ENCODE data around the gene OR2H2. TPM values are rescaled to one million over a fixed set of nuclear protein-coding genes. Genes with fewer than 3 reads are reported as not detected.

OR2H2 gene
- total RNA-seq (2016; rRNA removed; fragmentation: Illumina TruSeq; extraction: Trizol) (not detected in 2 replicates), polyA plus RNA-seq (2011; rRNA removed) (not detected in 2 replicates), polyA minus RNA-seq (2011; rRNA and poly(A)+ RNA removed; ENCODE audit: low replicate concordance) (not detected in 2 replicates), Bru-seq, nascent RNA (not detected), BruChase-seq, experiment 1, labeled RNA remaining after a 6-hour chase (not detected), BruChase-seq, experiment 2, labeled RNA remaining after a 2-hour chase (percentile 11 among the genes with signal in this experiment)
- total RNA-seq (2016; cell fraction: cytosol; rRNA removed; fragmentation: Illumina TruSeq; extraction: Trizol; ENCODE audit: low read depth) = not detected in 2 replicates
- not detected in 2 replicates for total RNA-seq (2016; cell fraction: insoluble cytoplasmic fraction; rRNA removed; fragmentation: Illumina TruSeq; extraction: Trizol)
- not detected in 2 replicates for total RNA-seq (2016; cell fraction: membrane; rRNA removed; fragmentation: Illumina TruSeq; extraction: Trizol)
- total RNA-seq (2016; cell fraction: nucleus; rRNA removed; fragmentation: Illumina TruSeq; extraction: Trizol) = not detected in 2 replicates
- not detected in 2 replicates for polyA plus RNA-seq (2011; cell fraction: cytosol; rRNA removed)
- polyA plus RNA-seq (2011; cell fraction: nucleus; rRNA removed) = not detected in 2 replicates
- polyA plus RNA-seq (2012) = not detected in 2 replicates
- polyA plus RNA-seq (2016; cell fraction: cytosol; fragmentation: Illumina TruSeq; extraction: Trizol; ENCODE audit: low read depth) = not detected in 2 replicates
- not detected in 2 replicates for polyA plus RNA-seq (2016; cell fraction: insoluble cytoplasmic fraction; fragmentation: Illumina TruSeq; extraction: Trizol; ENCODE audit: low read depth)
- polyA plus RNA-seq (2016; cell fraction: membrane; fragmentation: Illumina TruSeq; extraction: Trizol; ENCODE audit: low read depth) = not detected in 2 replicates
- not detected in 2 replicates for polyA plus RNA-seq (2016; cell fraction: nucleus; fragmentation: Illumina TruSeq; extraction: Trizol; ENCODE audit: insufficient read depth, low read depth)
- polyA minus RNA-seq (2011; cell fraction: cytosol; rRNA and poly(A)+ RNA removed) = not detected in 2 replicates
- not detected in 2 replicates for polyA minus RNA-seq (2011; cell fraction: nucleus; rRNA and poly(A)+ RNA removed)
- long read RNA-seq, experiment 1 = 0 reads
- long read RNA-seq, experiment 2 = 0 reads

- no peak within 1 kb of the TSS for H3K4me2 ChIP-seq (ENCODE audit: low read depth, low read length)
- FAIRE-seq = no peak
- no peaks in the 10 kb centered on the region; a peak in 1 of 5 replicates for H3K27me3 ChIP-seq (ENCODE audit: control insufficient read depth in 1 of 2, insufficient read depth in 2 of 2, low read length in 2 of 2)
- H2AFZ ChIP-seq (ENCODE audit: low read length) = no peak within 1 kb of the TSS
- H3K79me2 ChIP-seq (ENCODE audit: insufficient read depth, low read length) = no peaks in the 10 kb centered on the region
- no peaks in the 10 kb centered on the region for H3K9me3 ChIP-seq (ENCODE audit: low read length)
- TF ChIP-seq KAT2B (IDR thresholded peaks at IDR 0.05; ENCODE audit: borderline replicate concordance, low read depth, low read length) (no peak), ZNF414 (CRISPR knock-in tag; IDR thresholded peaks at IDR 0.05) (no peak), IKZF5 (CRISPR knock-in tag; IDR thresholded peaks at IDR 0.05) (no peak), RFX3 (CRISPR knock-in tag; IDR thresholded peaks at IDR 0.05) (no peak), ZNF710 (CRISPR knock-in tag; IDR thresholded peaks at IDR 0.05; ENCODE audit: borderline replicate concordance) (no peak), MIXL1 (CRISPR knock-in tag; IDR thresholded peaks at IDR 0.05) (no peak), ZNF572 (CRISPR knock-in tag; IDR thresholded peaks at IDR 0.05) (no peak), RBFOX2 (IDR thresholded peaks at IDR 0.05; ENCODE audit: low read depth, low read length) (no peak), FOXP4 (CRISPR knock-in tag; IDR thresholded peaks at IDR 0.05) (no peak), MXI1 (IDR thresholded peaks at IDR 0.05; ENCODE audit: borderline replicate concordance, low read depth, low read length) (no peak), ZNF678 (CRISPR knock-in tag; IDR thresholded peaks at IDR 0.05) (no peak)
- DNase-seq (ENCODE audit: low spot score) = no peak
- no peak within 1 kb of the TSS for H3K27ac ChIP-seq (ENCODE audit: extremely low read length, insufficient read depth, low read length)
- H3K36me3 ChIP-seq (replicated peaks in 1 of 2; ENCODE audit: control insufficient read depth in 1 of 2, insufficient read depth in 2 of 2, low read length in 2 of 2) = no peaks in the 10 kb centered on the region
- ChIA-PET CTCF (ENCODE audit: low intra/inter-chr PET ratio, low total read pairs) (no interaction called here), POLR2A (no interaction called here)
- no peak for ATAC-seq
- no peak within 1 kb of the TSS for H3K9ac ChIP-seq (ENCODE audit: insufficient read depth, low read depth, low read length)
- BruUV-seq (replicated peaks) = no TSS peak
- in situ Hi-C loops (cut with HindIII; ENCODE audit: extremely low pct_ligation_motif_present, low pct_unique_long_range_greater_than_20kb) = loop anchor here (25.0 kb wide), 2 partner anchors 523 to 748 kb away; no protein-coding TSS in a partner anchor
- intact Hi-C loops (cut with micrococcal nuclease; ENCODE audit: unreplicated experiment) = loop anchor here (10.0 kb wide), 1 partner anchor 900 kb away; no protein-coding TSS in a partner anchor
- no peak within 1 kb of the TSS for H3K4me3 ChIP-seq (replicated peaks in 1 of 3; ENCODE audit: insufficient read depth in 1 of 3, low read depth in 2 of 3, low read length in 3 of 3)
- H4K20me1 ChIP-seq (ENCODE audit: insufficient read depth, low read length) = no peaks in the 10 kb centered on the region
- no peaks in the 10 kb centered on the region for H3K4me1 ChIP-seq (ENCODE audit: insufficient read depth, low read length)
Measured at GRCh38 chr6:29584821-29585220, at the start of gene OR2H2. Gene OR2H2 (plus strand): TSS chr6:29585121. CDS start chr6:29587945, 2,824 bp downstream.

Measured in HepG2 (cell line).